Stimulated activated naive CD8-positive, alpha-beta T cell treated with anti-CD3 and anti-CD28 coated beads, Interleukin-15, amount 100 ng/mL, for 72 hours (primary cell): Measurements from ENCODE around the gene BHLHE23.

Source experiments
- ATAC-seq: fragments of 150-1000 bp; cut with Tn5 transposase; 2 replicates; pipeline ENCODE4 v1.10.0; 2021; ENCODE audit warnings: mild to moderate bottlenecking, moderate library complexity
- DNase-seq, 2 donors: peaks; one replicate each; pipeline ENCODE4 v3.0.0; 2021 to 2022
- H3K27ac Mint-ChIP-seq, 2 donors: one replicate each; pipeline ENCODE4 v1.8.0; 2022; ENCODE audit warnings: mild to moderate bottlenecking in 2 of 2, mixed read lengths in 2 of 2, moderate library complexity in 2 of 2
- H3K27me3 Mint-ChIP-seq: one replicate; pipeline ENCODE4 v1.8.0; 2022; ENCODE audit warnings: mixed read lengths
- H3K4me1 Mint-ChIP-seq: one replicate; pipeline ENCODE4 v1.8.0; 2022; ENCODE audit warnings: mild to moderate bottlenecking, mixed read lengths
- H3K4me3 Mint-ChIP-seq, 2 donors: one replicate each; pipeline ENCODE4 v1.8.0; 2022; ENCODE audit warnings: mild to moderate bottlenecking in 2 of 2, mixed read lengths in 2 of 2, moderate library complexity in 1 of 2
- H3K9me3 Mint-ChIP-seq, 2 donors: one replicate each; pipeline ENCODE4 v1.8.0; 2022; ENCODE audit warnings: mixed read lengths in 2 of 2

The BHLHE23 gene

GRCh38 chr20:63023071-63023935 is 16.5 kb upstream of the BHLHE23 start:
- H3K4me3 Mint-ChIP-seq, result no peak overlapping the region

DNA sequence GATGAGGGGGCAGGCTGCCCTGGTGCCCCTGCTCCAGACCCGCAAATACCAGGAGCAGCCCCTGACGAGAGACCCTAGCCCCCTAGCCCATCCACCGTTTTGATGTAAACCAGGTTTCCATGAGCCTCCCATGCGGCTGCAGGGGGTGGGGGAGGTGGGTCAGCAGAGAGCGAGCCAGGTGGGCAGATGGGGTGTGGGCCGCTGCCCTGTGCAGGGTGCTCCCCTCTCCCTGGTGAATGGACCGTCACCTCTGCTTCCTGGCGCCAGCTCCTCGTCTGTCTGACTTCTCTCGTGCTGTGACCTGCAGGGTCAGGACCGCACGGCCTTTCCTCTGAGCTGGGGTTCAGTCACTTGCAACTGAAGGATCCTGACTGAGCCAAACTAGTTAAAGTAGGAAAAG is 15.7 kb upstream of the BHLHE23 start:
- H3K27me3 Mint-ChIP-seq, result peaks cover 33% of the 10 kb centered on the region
- no peak overlapping the region for H3K4me3 Mint-ChIP-seq
- DNase-seq (no peak), ATAC-seq (no peak)
- no peak overlapping the region for H3K27ac Mint-ChIP-seq
- H3K4me1 Mint-ChIP-seq, result peaks cover 6% of the 10 kb centered on the region
- no peaks in the 10 kb centered on the region for H3K9me3 Mint-ChIP-seq

More at GRCh38 chr20:63023071-63023935, 16.5 kb upstream of the BHLHE23 start:
- H3K4me1 Mint-ChIP-seq, result peaks cover 9% of the 10 kb centered on the region
- H3K9me3 Mint-ChIP-seq, result no peaks in the 10 kb centered on the region
- H3K27ac Mint-ChIP-seq, result no peak overlapping the region
- no peak for DNase-seq
- H3K27me3 Mint-ChIP-seq, result peaks cover 41% of the 10 kb centered on the region
- no peak for ATAC-seq

DNA sequence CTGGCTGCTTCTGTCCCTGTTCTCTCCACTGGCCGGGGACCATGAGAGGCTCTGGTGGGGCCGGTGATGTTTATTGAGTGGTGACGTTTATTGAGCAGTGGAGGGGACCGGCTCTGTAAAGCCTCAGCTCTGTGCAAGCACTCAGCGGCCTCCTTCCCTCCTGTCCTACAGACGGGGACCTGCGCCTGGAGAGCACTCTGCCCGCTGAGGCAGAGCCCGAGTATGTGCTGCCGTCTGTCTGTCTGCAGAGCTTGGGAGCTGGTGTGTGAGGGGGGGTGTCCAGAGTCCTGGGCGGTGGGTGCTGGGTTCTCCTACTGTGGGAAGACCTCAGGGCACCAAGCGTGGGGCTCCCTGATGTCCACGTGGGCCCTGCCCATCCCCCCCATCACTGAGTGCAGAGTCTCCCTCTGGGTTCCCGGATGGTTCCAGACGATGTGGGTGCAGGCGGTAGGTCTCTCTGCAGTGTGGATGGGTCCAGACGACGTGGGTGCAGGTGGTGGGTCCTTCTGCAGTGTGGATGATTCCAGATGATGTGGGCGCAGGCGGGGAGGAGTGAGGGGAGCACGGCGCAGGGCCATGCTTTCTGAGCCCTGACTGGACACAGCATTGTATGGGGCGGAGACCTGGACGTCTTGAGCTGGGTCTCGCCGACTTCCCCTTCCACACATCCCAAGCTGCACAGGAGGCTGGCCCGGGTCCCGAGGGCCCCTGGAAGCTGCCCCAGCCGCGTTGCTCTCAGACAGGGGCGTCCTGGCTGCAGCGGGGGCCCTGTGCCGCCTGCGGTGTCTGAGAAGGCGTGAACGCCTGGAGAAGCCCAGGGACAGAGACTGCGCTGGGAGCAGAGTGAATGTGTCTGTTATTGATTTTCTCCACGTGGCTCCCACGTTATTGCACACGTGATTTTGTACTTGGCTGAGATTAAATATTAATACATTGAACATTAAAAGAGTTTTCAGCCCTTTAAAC is 14.9 kb upstream of the BHLHE23 start:
- Mint-ChIP-seq H3K9me3 (no peaks in the 10 kb centered on the region), H3K27ac (peak overlapping the region in 1 of 2 donors; percentile 30), H3K27me3 (peaks cover 28% of the 10 kb centered on the region), H3K4me3 (no peak overlapping the region), H3K4me1 (peaks cover 6% of the 10 kb centered on the region)
- no peak for DNase-seq
- ATAC-seq, result no peak

DNA sequence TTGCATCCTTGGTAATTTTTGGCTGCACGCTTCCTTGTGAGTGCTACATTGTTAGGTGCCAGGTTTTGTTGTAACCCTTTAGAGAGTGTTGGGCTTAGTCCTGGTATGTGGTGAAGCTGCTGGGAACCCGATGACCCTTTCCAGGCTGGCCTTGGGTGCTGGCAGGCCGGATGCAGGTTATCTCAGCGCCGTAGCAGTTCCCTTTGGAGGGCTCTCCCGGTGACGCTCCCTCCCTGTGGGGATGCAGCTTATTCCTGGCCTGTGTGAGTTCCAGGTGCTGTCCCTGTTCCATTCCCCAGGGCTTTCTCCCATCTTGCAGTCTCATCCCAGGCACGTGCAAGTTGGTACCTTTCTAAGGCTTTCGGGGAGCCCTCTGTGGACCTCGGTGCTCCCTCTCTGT is 13.9 kb upstream of the BHLHE23 start:
- Mint-ChIP-seq H3K4me3 (no peak overlapping the region), H3K4me1 (peaks cover 3% of the 10 kb centered on the region), H3K9me3 (no peaks in the 10 kb centered on the region), H3K27me3 (peaks cover 34% of the 10 kb centered on the region), H3K27ac (no peak overlapping the region)
- DNase-seq (no peak), ATAC-seq (no peak)

GRCh38 chr20:63017826-63018411 is 11.2 kb upstream of the BHLHE23 start:
- H3K4me1 Mint-ChIP-seq, result peaks cover 4% of the 10 kb centered on the region
- H3K4me3 Mint-ChIP-seq, result no peak overlapping the region
- H3K27me3 Mint-ChIP-seq, result peaks cover 44% of the 10 kb centered on the region
- ATAC-seq (no peak), DNase-seq (no peak)
- no peak overlapping the region for H3K27ac Mint-ChIP-seq
- peaks cover 10 to 21% of the 10 kb centered on the region in 2 donors for H3K9me3 Mint-ChIP-seq

- Mint-ChIP-seq H3K4me1 (peaks cover 4% of the 10 kb centered on the region), H3K4me3 (no peak overlapping the region), H3K9me3 (peaks cover 13 to 24% of the 10 kb centered on the region in 2 donors), H3K27me3 (peaks cover 44% of the 10 kb centered on the region), H3K27ac (no peak overlapping the region)
- no peak for DNase-seq
- ATAC-seq, result peak; percentile 26
Observed at GRCh38 chr20:63017076-63017825, 10.5 kb upstream of the BHLHE23 start.

GRCh38 chr20:63016514-63017075 is 9.8 kb upstream of the BHLHE23 start:
- DNase-seq (no peak), ATAC-seq (no peak)
- Mint-ChIP-seq H3K9me3 (peaks cover 13 to 24% of the 10 kb centered on the region in 2 donors), H3K4me3 (no peak overlapping the region), H3K27ac (no peak overlapping the region), H3K4me1 (peaks cover 4% of the 10 kb centered on the region), H3K27me3 (peaks cover 44% of the 10 kb centered on the region)

DNA sequence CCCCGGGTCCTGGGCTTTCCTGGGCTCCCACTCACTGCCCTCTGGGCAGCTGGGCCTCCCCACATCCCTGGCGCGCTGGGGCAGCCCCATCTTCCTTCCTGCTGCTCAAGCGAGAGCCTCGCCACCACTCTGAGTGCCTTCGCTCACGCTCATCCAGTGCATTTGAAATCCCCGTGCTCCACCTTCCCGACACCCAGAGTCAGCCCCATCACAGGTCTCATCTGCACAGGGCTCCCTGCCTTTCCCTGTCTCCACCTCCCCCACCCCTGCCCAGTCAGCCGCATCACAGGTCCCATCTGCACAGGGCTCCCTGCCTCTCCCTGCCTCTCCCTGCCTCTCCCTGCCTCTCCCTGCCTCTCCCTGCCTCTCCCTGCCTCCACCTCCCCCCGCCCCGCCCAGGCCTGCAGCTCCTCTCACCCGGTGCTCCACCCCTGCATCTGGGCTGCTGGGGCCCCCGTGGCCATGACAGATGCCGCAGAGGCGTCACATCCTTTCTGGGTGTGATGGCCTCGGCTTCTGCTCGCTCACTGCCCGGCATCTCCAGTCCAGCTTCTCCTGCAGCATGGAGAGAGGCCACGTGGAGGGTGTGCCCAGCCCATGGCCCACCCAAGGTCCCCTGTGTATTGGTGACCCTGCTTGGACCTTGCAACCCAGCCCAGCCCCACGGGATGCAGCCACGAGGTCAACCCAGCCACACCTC is 9.0 kb upstream of the BHLHE23 start:
- ATAC-seq (no peak), DNase-seq (no peak)
- Mint-ChIP-seq H3K9me3 (peaks cover 13 to 24% of the 10 kb centered on the region in 2 donors), H3K4me1 (peaks cover 7% of the 10 kb centered on the region), H3K27me3 (peaks cover 40% of the 10 kb centered on the region), H3K27ac (no peak overlapping the region), H3K4me3 (no peak overlapping the region)

GRCh38 chr20:63015147-63015661 is 8.4 kb upstream of the BHLHE23 start:
- DNase-seq, result no peak
- H3K27ac Mint-ChIP-seq, result no peak overlapping the region
- peaks cover 13 to 24% of the 10 kb centered on the region in 2 donors for H3K9me3 Mint-ChIP-seq
- no peak for ATAC-seq
- no peak overlapping the region for H3K4me3 Mint-ChIP-seq
- H3K4me1 Mint-ChIP-seq, result peaks cover 13% of the 10 kb centered on the region
- H3K27me3 Mint-ChIP-seq, result peaks cover 34% of the 10 kb centered on the region

- peaks cover 13 to 24% of the 10 kb centered on the region in 2 donors for H3K9me3 Mint-ChIP-seq
- ATAC-seq, result no peak
- peaks cover 18% of the 10 kb centered on the region for H3K4me1 Mint-ChIP-seq
- no peak overlapping the region for H3K4me3 Mint-ChIP-seq
- no peak overlapping the region for H3K27ac Mint-ChIP-seq
- H3K27me3 Mint-ChIP-seq, result peaks cover 34% of the 10 kb centered on the region
- DNase-seq, result no peak
Observed at GRCh38 chr20:63014710-63015109, 7.9 kb upstream of the BHLHE23 start.

- no peak for ATAC-seq
- H3K27ac Mint-ChIP-seq, result no peak overlapping the region
- peaks cover 36% of the 10 kb centered on the region for H3K27me3 Mint-ChIP-seq
Observed at GRCh38 chr20:63014287-63014686, 7.5 kb upstream of the BHLHE23 start.

GRCh38 chr20:63013207-63013606 is 6.4 kb upstream of the BHLHE23 start:
- peaks cover 33% of the 10 kb centered on the region for H3K4me1 Mint-ChIP-seq
- H3K27me3 Mint-ChIP-seq, result peaks cover 47% of the 10 kb centered on the region
- H3K4me3 Mint-ChIP-seq, result no peak overlapping the region
- DNase-seq, result no peak
- peaks cover 13 to 24% of the 10 kb centered on the region in 2 donors for H3K9me3 Mint-ChIP-seq
- H3K27ac Mint-ChIP-seq, result no peak overlapping the region
- no peak for ATAC-seq

More at GRCh38 chr20:63014287-63014686, 7.5 kb upstream of the BHLHE23 start:
- peaks cover 22% of the 10 kb centered on the region for H3K4me1 Mint-ChIP-seq
- H3K4me3 Mint-ChIP-seq, result no peak overlapping the region
- DNase-seq, result no peak
- peaks cover 13 to 24% of the 10 kb centered on the region in 2 donors for H3K9me3 Mint-ChIP-seq

- Mint-ChIP-seq H3K9me3 (peaks cover 13 to 24% of the 10 kb centered on the region in 2 donors), H3K4me1 (peaks cover 47% of the 10 kb centered on the region), H3K4me3 (no peak overlapping the region), H3K27me3 (peaks cover 59% of the 10 kb centered on the region), H3K27ac (no peak overlapping the region)
- ATAC-seq, result no peak
- no peak for DNase-seq
Observed at GRCh38 chr20:63011798-63012197, 5.0 kb upstream of the BHLHE23 start.
